Measurements from ENCODE around the gene TMEM145.
A peak's percentile ranks its signal among the peaks of the same experiment; 100 is the strongest.

The TMEM145 gene

GRCh38 chr19:42313840-42314755, 989 bp downstream of the TMEM145 start:
- no peak for DNase-seq (ENCODE audit: low read depth)
- no peak overlapping the region for H3K4me3 ChIP-seq (ENCODE audit: low read depth, low read length)
- TF ChIP-seq, protein P1, sequence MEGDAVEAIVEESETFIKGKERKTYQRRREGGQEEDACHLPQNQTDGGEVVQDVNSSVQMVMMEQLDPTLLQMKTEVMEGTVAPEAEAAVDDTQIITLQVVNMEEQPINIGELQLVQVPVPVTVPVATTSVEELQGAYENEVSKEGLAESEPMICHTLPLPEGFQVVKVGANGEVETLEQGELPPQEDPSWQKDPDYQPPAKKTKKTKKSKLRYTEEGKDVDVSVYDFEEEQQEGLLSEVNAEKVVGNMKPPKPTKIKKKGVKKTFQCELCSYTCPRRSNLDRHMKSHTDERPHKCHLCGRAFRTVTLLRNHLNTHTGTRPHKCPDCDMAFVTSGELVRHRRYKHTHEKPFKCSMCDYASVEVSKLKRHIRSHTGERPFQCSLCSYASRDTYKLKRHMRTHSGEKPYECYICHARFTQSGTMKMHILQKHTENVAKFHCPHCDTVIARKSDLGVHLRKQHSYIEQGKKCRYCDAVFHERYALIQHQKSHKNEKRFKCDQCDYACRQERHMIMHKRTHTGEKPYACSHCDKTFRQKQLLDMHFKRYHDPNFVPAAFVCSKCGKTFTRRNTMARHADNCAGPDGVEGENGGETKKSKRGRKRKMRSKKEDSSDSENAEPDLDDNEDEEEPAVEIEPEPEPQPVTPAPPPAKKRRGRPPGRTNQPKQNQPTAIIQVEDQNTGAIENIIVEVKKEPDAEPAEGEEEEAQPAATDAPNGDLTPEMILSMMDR (IDR thresholded peaks at IDR 0.05; ENCODE audit: insufficient read depth, low read depth, low read length, missing control alignments): no peak

- TF ChIP-seq, protein P1 (IDR thresholded peaks at IDR 0.05; ENCODE audit: insufficient read depth, low read depth, low read length, missing control alignments): no peak
- DNase-seq (ENCODE audit: low read depth): no peak
- no peak overlapping the region for H3K4me3 ChIP-seq (ENCODE audit: low read depth, low read length)
Observed at GRCh38 chr19:42315024-42315423, 1.9 kb downstream of the TMEM145 start.

GRCh38 chr19:42316223-42317211, 3.4 kb downstream of the TMEM145 start:
- peak; percentile 76 for DNase-seq (ENCODE audit: low read depth)
- TF ChIP-seq, protein P1 (IDR thresholded peaks at IDR 0.05; ENCODE audit: insufficient read depth, low read depth, low read length, missing control alignments): no peak
- peak overlapping the region; percentile 6 for H3K4me3 ChIP-seq (ENCODE audit: low read depth, low read length)

GRCh38 chr19:42317535-42317934, 4.4 kb downstream of the TMEM145 start:
- TF ChIP-seq, protein P1 (IDR thresholded peaks at IDR 0.05; ENCODE audit: insufficient read depth, low read depth, low read length, missing control alignments): no peak
- no peak overlapping the region for H3K4me3 ChIP-seq (ENCODE audit: low read depth, low read length)
- no peak for DNase-seq (ENCODE audit: low read depth)

DNA sequence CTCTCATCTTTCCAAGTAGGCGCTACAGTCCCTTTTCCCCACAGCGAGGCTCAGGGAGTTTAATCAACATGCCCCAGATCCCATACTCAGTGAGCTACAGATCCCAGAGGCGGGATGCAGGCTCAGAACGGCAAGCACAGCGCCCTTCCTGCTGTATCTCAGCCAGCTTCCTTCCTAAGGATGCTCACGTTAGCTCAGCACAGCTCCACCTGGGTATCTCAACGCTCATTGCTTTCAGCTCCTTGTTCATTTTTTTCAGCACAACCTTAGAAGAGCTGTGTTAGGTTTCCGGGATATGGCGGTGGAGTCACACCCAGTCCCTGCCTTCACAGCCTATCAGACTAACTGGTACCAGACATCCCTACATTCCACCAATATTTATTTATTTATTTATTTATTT, 9.2 kb downstream of the TMEM145 start:
- TF ChIP-seq, protein P1 (IDR thresholded peaks at IDR 0.05; ENCODE audit: insufficient read depth, low read depth, low read length, missing control alignments): no peak
- no peak overlapping the region for H3K4me3 ChIP-seq (ENCODE audit: low read depth, low read length)
- DNase-seq (ENCODE audit: low read depth): no peak

- TF ChIP-seq, protein P1 (IDR thresholded peaks at IDR 0.05; ENCODE audit: insufficient read depth, low read depth, low read length, missing control alignments): no peak
- DNase-seq (ENCODE audit: low read depth): no peak
- no peak overlapping the region for H3K4me3 ChIP-seq (ENCODE audit: low read depth, low read length)
Observed at GRCh38 chr19:42323473-42323851, 10.4 kb downstream of the TMEM145 start.
